HG02981 (cell line): ENCODE data around the gene SCEL.
"Not testable (repeated sequence)": the region's sequence is repeated elsewhere in the genome, so short reads cannot be mapped to it uniquely, and the experiment has no call there.

Experiments
- ATAC-seq: cut with Tn5 transposase; IDR thresholded peaks from one replicate; pipeline ENCODE4 v1.9.1; 2021; ENCODE audit warnings: mild to moderate bottlenecking, moderate library complexity; ENCODE audit not compliant: unreplicated experiment

The SCEL gene

DNA sequence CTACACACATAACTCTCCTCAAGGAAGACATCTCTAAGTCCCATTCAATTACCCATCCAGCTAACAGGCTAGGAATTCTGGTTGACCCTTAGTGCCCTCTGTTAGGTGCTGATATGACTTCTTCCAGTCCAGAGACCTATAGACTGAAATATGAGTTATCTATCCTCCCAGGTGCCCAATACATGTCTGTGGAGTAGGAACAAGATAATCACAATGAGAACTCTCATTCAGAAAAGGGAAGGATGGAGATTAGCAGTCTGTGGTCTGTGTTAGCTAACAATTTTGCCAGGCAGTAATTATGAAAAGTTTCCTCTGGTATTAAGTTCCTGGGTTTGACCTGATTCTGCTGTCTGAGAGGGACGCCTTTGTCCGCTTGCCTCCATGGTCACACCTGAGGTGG, 117.8 kb downstream of the SCEL start:
- ATAC-seq = no peak

DNA sequence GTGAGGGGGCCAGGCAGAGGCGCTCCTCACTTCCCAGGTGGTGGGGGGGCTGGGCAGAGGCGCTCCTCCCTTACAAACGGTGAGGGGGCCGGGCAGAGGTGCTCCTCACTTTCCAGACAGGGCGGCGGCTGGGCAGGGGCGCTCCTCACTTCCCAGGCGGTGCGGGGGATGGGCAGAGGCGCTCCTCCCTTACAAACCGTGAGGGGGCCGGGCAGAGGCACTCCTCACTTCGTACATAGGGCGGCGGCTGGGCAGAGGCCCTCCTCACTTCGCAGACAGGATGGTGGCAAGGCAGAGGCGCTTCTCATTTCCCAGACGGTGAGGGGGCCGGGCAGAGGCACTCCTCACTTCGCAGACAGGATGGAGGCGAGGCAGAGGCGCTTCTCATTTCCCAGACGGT, 124.5 kb downstream of the SCEL start:
- not testable (repeated sequence) for ATAC-seq

DNA sequence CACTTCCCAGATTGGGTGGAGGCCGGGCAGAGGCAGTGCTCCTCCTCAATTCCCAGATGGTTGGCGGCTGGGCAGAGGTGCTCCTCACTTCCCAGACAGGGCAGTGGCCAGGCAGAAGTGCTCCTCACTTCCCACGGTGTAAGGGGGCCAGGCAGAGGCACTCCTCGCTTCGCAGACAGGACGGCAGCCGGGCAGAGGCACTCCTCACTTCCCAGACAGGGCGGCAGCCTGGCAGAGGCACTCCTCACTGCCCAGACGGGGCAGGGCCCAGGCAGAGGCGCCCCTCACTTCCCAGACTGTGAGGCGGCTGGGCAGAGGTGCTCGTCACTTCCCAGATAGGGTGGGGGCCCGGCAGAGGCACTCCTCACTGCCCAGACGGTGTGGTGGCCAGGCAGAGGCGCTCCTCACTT, 125.3 kb downstream of the SCEL start:
- ATAC-seq = no peak

DNA sequence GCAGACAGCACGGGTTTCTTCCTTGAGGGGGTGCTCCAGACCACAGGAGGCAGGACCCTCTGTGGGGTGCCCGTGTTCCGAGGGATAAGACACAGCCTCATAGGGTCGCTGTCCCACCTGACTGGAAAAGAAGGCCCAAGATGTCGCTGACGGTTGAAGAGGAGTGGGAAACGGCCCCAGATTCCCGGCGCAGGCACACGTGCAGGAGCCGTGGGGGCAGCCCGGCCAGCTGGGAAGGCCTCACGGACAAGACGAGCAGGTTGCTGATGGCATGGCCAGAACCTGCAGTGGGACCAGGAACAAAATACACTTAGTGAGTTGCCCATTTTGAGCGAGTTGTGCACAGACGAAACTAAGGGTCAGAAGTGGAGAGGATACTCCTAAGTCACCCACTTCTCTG, 126.8 kb downstream of the SCEL start:
- ATAC-seq = not testable (repeated sequence)

DNA sequence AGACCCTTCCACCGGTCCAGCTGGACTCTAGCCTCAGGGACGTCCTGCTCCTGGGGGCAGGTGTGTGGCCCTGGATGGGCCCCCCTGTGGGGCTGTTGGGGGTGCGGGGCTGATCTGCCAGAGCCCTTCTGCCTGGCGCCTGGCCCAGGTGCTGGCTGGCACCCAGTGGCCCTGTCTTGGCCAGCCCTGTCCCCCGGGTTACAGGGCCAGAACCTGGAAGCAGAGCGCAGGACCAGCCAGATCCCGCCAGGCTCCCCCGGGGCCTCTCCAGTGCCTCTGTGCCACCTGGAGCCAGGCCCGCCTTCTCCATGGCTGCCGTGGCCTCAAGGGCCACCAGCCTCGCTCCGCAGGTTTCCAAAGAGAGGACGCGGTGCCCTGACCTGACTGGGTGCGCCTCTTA, 127.3 kb downstream of the SCEL start:
- not testable (repeated sequence) for ATAC-seq

DNA sequence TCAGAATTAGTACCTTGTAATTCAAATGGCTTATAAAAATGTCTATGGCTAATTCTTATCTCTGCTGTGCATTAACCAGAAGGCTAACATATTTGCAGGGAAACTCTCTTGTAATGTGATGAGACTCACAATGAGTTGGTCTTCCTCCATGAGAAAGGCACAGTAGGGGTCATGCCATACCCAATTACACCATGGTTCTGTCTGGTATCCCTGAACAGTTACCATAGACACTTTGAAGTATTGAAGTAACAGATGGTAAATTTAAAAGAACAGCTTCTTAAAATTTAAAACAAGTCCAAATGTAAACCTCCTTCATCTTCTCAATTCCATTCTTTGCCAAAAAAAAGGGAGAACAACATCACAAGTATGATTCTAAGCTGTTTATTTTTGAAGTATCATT, 139.3 kb downstream of the SCEL start:
- ATAC-seq = no peak

DNA sequence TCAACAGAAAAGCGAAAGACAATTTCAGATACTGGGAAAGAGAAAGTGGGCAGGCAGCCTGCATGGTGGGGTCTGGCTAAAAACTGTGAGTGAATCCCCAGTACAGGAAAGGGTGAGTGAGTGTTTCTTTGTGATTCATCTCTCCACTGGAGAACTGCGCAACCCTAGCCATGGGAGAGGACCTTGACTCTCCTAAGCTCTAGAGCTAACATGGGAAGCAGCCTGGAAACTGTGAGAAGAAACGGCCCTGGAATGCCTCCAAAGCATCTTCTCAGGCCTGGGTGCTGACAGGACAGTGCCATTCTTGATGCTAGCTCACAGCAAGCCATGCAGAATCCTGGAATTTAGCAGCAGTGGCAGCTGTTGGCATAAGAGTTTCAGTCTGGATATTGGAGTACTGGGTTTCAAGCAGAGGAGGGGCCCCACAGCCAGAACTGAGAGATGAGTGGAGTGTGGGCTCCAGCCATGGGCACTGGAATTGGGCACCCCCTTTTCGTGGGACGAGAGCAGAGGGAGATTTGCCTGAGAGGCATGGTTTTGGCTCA, 143.3 kb downstream of the SCEL start:
- ATAC-seq = no peak

DNA sequence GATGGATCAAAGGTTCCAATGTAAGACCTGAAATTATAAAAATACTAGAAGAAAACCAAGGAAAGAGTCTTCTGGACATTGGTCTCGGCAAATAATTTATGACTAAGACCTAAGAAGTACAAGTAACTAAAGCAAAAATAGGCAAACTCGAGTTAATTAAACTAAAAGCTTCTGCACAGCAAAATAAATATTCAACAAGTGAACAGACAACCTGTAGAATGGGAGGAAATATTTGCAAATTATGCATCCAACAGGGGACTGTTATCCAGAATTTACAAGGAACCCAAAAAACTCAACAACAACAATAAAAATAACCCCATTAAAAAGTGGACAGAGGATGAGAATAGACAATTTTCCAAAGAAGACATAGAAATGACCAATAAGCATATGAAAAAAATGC, 152.3 kb downstream of the SCEL start:
- no peak for ATAC-seq

DNA sequence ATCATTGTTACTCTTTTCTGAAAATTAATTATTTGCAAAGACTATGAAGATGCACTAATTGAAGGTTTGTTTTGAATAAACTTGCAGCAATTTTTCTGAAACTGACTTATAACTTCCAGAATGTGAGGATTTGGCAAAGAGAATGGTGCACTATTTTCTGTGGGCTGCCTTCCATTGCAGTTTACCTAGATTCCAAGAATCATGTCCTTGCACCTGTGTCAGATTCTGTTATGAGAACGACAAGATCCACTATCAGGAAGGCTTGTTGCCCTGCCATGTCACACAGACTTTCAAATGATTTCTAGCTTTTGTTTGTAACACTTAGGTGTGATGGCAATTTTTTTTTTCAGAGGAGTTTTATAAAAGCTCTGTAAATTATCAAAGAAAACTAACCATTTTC, 156.4 kb downstream of the SCEL start:
- no peak for ATAC-seq

DNA sequence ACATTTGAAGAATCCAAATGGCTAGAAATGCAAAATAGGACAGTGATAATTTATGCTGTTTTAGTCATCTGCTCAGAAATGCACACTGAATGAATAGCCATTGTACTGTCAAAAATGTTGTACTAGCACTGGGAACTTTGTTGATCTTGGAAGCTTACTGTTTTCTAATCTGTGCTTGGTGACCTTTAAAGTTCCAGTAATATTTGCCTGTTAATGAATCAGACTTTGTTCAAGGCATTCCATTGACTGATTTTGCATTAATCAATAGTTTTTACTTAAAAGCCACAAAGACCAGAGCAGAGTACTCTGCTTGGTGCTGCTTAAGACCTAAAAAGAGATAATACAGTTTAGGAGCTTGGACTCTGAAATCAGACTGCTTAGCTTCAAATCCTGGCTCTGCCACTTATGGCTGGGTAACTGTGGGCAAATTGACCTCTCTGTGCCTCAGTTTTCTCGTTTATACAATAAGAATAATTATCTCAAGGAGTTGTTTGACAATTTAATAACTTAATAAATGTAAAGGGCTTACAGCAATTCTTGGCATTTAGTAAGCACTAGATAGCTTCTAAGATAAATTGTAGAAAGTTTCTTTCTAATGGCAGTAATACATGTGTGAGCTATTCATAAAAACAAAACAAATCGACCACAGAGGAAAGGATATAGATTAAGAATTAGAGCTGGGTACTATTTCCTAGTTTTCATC, 157.4 kb downstream of the SCEL start:
- ATAC-seq = no peak

DNA sequence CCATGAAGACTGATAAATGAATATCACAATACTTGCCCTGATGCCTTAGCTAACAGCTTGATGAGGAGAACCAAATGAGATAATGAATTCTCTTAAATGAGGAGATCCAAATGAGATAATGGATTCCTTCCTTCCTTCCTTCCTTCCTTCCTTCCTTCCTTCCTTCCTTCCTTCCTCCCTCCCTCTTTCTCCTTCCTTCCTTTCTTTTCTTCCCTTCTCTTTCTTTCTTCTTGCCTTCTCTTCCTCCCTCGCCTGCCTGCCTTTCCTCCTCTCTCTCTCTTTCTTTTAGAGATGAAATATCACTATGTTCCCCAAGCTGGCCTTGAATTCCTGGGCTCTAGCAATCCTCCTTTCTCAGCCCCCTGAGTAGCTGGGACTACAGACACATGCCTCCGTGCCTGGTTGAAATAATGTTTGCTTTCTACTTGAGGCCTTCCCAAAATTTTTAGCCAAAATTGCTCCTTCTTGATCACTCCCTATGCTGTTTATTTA, 158.0 kb downstream of the SCEL start:
- ATAC-seq = no peak
